HL-60/S4 treated with phorbol 12-myristate 13-acetate at 8.2 ng/mL for 4 days and 3 days (cell line): ENCODE data around the gene RBMS1.

Source experiments
- in situ Hi-C: fragments of 300-500 bp; cut with MboI; formaldehyde crosslinking; loops from 2 replicates; pipeline ENCODE4 v1.15.0; 2022; ENCODE audit warnings: low sequenced_read_pairs

RBMS1 gene

DNA sequence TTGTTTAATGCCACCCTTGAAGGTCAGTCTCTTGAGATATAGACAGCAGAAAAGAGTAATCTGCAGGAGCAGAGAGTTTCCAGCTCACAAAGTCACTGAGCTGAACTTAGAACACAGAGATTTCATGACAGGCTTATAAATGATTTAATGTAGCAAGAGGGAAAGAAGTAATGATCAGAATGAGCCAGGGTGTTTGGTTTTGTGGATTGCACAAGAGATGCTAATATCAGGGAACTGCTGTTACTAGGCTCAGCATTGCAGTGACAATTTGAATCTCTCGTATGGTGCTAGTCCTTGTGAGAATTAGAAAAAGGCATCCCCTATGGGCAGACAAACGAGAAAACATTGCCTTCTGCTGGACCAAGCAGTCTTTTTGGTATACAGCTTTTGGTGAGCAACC is 231.9 kb downstream of the RBMS1 start:
- in situ Hi-C loops, result no loop called here

DNA sequence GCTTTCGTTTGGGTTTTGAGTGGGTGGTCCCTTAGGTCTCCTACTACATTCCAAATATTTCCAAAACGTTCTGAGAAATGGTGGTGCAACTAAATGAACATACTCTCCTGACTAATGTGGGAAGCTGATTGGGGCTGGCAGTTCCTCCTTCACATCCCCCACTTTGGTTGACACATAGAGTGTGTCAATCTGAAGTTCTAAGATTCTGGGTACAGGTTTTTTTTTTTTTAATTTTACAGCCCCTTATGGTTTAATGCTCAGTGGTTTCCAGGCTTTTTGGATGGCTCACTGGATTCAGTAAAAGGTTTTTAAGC is 235.2 kb downstream of the RBMS1 start:
- in situ Hi-C loops, result no loop called here

DNA sequence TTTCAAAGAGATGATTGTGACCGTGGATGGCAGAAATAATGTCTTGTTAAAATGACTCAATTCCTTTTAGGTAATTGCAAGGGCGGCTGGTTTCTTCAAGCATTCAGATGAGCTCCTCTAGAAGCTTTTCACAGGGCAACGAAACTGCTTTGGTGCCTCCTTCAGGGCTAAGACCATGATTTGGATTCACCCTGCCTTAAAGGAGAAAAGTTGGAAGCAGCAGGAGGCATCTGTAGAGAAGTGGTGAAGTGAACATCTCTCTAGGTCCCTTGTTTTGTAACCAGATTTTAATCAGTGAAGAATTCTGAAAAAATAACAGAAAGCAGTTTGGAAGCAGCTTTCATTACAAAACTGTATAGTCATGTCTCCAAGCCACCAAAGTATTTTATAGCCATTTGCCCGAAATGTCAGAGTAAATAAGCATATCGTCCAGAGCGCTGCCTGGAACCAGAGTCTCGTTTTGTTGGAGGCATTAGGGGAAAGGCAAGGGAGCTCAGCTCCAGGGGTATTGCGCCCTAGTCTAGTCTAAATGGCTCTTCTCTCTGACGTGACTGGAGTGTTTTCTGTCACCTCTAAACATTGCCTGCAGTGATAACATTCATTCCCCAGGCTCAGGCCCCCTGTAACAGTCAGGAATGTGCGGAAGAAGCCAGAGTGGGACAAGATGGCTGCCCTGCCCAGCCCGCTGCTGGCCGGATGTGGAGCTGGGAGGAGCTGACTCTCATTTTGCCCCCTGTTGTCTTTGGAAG is 235.7 kb downstream of the RBMS1 start:
- in situ Hi-C loops, result no loop called here

DNA sequence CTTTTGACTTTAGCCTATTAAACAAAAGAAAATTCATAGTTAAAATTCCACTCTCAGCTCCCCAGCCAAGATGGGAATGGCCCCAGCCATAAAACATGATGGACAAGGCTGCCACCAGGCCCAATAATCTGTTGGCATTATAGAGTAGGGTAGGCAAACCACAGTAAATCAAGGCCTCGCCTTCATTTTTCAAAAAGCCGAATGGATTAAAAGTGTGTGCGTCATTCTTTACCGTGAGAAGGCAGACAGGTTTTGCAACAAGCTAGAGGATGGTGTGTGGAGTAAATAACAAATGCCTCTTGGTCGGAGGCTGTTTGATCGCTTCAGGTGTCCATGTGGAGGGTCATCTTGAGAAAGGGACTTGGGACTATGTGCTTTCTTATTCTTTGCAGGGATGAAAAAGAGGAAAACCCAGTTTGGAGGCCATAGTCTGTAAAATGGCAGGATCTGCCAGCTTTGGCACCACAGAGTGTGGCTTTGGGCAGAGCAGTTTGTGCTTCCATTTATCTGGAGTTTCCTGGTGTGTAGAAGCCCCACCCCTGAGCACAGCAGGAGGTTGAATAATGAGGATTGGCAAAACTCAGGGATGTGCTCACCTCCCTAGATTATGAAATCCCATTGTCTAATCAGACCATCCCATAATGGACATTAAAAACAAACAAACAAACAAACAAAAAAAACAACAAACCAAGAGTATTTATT is 236.4 kb downstream of the RBMS1 start:
- in situ Hi-C loops, result no loop called here

DNA sequence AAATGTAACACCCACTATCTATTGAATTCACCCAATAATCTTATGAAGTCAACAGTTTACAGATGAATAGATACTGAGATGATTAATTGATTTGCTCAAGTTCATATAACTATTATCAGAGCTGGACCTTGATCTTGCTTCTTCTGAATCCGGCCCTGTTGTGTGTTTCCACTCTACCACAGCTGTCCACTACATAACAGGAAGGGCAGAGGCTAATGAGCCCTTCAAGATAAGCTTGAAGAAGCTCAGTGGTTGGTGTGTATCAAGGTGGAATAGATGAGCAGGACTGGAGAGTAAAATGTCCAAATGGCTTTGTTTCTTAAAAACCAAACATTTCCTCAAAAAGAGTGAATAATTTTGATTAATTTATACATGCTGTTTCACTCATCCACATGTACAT is 237.1 kb downstream of the RBMS1 start:
- in situ Hi-C loops, result no loop called here

DNA sequence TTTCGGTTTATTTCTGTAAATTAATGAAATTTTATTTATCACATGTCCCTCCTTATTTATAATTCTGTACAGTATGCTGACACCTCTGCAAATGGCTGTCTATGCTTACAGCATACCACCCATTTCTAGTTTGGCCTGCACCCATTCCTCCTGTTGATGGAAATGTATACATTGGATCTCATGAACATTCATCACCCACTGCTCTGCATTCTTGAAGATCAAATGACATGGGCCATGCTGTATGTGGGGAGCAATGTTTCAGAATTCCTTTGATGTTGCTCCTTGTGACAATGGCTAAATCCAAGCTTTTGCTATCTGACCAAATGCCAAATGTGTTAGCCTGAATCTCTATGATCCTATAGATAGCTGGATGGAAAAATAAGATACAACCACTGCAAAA is 238.2 kb downstream of the RBMS1 start:
- in situ Hi-C loops, result no loop called here

DNA sequence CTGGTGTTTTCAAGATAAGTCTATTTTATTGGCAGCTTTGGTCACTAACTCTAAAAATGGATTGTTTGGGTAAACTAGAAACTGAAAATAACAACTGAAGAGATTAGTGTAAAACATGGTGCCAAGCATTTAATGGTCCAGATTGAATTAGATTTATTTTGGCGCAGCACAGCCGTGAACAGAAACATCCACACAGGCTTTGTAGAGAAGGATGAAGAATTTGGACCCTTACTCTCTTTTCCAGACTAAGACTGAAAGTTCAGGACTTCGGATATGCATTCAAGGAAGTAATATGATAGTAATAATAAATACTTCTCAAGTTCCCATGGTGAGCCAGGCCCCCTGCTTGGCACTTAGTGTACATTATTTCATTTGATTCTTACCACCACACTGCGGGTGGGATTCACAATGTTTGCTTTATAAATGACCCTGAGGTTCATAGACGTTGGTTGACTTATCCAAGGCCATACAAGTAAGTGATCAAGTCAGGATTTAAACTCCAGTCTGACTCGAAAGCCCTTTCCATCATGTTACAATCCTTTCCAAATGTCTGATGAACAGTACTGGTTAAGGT is 239.3 kb downstream of the RBMS1 start:
- in situ Hi-C loops, result no loop called here

DNA sequence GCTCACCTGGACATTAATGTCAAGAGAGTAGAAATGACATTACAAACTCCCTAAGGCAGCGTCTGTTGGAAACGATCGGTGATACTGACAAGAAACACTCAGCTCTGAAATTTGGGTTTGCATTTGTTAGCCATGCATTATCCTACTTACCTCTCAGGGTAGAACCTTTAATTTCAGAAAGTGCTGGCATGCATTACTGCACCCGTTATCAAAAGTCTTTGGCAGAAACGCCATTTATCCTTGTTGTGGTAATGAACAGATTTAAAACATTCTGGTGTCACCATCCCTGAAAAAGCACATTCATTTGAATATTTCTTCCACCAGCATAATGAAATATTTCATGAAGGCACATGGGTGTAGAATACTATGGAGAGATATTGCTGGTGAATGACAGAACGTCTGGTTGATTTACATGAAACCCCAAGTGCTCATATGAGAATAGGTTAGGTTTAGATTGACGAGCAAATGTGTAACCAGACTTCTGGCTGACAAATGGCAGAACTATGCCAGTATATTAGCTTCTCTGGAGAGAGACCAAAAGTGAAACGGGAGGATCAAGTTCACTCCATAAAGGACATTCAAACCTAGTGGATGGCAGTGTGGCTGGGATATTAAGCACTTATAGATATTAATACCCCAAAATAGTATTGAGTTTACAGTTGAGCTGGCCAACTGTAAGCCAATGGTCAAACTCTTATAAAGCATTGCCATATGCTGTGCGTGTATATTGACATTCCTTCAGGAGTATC is 240.0 kb downstream of the RBMS1 start:
- in situ Hi-C loops, result no loop called here

DNA sequence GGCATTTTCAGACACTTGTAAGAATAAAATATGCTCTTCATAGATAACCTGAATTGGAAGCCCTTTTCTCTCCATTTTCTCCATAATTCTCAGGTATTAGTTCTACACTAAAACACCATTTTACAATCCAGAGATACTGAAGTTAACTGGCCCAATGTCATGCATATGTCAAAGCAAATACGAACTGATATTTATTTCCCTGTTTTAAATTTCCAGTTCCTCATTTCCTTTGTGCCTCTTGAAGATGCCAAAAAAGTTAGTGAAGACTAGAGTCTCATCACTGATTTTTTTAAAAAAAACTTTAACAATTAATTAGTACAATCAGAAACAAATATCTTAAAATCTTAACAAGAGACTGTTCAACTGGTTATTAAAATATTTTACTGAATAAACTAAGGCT is 240.7 kb downstream of the RBMS1 start:
- in situ Hi-C loops, result no loop called here

DNA sequence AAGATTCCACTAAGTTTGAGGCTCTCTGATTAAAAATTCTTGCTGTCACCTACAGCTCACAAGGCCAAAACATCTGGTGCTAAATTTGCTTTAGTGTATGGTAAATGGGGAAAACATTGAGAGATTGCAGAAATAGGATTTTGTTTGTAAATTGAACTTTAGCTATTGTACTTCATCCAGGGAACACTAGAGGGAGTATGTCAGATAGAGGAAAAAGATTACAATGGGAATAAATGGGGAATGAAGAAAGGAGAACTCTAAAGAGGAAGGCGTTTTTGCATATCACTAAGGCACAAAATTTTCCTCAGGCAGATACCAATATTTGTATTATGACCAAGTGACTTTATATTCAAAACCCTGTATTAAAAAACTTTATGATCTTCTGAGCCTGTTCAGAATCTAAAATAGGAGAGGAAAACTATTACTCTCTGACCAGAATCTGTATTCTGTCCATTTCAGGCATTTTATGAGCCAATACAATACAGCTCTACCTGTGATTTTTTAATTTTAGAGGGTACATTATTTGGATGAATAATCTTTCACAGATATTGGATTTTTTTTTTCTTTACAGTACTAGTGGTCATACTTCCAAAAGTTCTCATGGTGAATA is 241.2 kb downstream of the RBMS1 start:
- in situ Hi-C loops, result no loop called here

DNA sequence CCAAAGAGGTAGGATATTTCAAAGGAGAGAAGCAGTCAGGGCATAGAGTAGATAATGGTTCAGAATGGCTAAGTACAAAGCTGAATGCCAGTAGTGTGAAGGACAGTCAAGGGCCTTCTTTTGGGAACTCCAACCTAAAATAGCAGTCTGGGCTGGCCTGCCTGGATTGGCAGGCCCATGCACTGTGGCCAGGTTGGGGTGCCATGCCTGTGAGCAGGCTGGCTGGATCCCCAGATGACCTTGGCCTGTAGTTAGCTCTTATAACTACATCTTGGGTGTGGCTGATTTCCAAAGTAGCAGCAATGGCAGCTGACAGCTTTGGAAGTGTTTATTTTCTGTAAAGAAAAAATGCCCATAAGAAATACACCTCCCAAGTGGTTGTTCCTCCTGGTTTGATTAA is 242.0 kb downstream of the RBMS1 start:
- in situ Hi-C loops, result no loop called here

DNA sequence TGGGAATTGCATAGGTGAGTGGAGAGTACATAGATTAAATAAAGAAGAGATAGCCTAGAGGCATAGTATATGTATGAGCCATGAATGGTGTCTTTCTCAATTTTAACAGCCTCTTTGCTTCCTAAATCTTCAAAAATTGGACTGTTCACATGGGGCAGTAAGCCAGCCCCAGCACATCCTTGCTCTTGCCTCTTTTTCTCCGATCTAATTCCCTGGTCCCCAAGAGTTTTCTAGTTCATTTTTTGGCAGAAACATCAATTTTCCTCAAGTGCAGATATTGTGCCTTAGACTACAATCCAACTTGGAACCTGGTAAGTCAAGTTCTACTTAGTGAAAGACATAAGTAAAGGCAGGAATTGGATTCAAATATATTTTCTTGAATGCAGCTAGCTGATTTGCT is 243.7 kb downstream of the RBMS1 start:
- in situ Hi-C loops, result no loop called here

DNA sequence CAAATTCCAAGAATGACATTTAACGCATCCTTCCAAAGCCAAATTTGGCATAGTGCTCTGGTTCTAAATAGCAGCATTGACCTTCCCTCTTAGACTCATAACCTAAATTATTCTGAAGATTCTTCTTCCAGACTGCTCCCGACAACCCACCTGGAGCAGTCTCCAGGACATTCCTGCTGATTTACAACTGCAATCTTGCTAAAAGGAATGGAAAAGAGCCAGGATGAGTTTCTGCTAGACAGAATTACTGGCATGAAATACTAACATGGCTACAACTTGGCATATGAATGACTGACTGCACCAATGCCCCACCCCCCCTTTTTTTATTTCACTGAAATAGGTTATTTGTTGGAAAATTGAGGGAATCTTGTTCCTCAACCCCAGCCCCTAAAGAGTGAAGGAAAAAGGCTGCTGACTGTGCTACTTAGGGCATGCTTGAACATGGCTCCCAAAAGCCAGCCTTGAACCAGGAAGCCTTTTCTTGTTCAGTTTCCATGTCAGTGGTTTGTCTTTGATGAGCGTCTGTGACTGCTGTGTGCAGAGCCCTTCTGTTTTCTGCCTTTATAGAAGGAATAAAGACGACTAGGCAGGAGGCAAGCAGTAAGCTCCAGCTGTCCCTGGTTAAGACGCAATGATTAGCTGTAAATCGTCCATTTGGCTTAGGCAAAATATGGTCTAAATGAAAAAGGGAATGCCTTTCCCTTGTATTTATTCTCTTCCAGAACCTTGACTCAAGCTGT is 246.1 kb downstream of the RBMS1 start:
- in situ Hi-C loops, result no loop called here

DNA sequence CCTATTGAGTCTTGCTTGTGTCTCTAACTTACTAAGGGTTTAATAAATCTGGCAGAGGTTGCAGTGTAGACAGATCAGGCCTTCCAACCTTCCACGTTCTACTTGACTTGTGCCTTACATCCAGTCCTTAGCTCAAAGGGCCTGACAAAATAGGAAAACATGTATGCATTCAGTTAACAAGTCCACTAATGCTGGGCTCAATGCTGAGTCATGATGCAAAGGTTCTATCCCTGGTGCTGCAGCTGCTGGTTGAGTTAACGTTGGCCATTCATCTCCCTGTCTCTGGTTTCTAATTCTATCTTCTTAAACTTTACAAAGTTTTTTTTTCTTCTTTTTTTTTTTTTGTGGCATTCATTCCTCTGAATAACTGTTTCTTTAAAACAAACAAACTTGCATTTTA is 247.3 kb downstream of the RBMS1 start:
- in situ Hi-C loops, result no loop called here

DNA sequence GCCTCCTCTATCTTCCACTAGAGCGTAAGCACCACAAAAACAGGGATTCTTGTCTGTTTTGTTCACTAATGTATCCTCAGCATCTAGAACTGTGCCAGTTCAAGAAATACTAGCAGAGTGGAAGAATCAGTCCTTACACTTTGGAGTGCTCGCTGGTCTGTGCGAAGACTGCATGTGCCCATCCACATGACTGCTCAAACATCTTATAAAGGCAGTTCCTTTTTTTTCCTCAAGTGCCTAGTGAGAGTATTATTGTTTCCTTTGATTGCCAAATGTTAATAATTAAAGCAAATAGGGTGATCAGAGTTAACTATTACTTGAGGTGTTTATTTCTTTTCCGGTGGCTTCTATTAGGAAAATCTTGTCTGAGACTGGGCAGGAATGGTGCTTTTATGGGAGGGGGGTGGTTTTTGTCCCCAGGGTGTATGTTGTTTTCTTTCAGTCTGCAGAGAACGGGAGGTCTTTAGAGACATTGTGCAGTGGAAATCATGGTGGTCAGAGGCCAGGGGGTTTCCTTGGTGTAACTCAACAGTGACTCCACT is 247.9 kb downstream of the RBMS1 start:
- in situ Hi-C loops, result no loop called here

DNA sequence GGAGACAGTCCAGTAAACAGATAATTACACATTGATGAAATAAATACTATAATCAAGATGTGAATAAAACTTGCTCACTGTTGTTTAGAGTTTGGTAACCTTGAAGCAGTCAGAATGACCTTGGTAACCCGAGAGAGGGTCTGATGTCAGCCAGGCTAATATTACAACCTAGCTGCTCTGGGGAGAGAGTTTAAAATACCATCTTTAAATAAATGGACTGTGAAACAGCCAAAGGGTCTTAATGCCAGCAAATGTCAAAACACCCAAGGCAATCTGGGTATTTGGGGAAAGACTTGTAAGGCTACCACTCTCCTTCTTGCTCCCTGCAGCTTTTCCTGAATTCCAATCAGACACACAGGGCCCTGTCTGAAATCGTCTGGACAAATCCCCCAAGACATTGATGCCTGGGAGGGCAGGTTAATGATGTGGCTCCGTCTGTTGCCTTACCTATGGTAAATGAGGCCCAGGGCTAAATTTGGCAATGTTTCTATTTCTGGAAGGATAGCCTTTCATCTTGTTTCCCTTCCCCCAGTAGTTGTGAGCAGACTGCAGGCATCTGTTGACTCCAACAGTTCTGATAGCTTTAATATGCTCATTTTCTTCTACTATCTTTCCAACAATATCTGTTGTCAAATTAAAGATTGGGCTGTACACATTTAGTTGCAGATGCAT is 250.6 kb downstream of the RBMS1 start:
- in situ Hi-C loops, result no loop called here

DNA sequence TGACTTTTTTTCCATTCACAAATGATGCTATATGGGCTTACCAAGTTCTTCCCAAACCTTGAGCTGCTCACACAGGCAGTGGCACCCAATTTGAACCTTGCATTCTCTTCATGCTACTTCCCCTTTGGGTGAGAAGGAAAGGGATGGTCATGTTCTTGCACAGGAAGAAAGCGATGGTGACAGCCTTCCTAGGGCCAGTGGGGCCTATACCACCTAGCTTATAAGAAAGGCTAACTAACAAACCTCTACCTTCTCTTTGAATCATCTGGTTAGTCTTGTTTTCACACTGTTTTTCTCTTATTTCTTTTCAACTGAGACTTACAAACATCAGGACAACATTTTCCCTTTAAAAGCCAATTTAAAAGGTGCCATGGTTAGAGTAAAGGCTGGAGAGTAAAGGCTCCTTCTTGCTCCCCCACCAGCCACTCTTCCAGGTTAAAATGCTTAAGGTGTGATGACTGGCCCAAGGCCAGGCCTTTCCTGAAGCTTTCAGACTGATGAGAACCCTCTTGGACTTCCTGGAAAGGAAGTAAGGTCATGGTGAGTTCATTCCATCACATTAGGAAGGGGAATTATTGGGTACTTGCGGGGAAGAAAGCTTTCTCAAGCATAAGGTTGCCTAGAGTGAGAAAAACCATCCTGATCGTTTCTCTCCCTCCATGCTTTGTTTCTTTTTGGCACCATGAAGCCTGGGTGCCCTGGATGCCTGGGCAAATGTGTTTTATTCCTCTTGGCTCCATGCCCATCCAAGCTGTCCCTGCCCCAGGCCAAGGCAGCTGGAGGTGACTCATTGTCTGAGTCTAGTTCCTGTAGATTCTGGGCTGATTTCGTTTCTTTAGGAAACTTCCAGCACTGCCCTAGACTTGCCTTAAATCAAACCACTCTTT is 252.1 kb downstream of the RBMS1 start:
- in situ Hi-C loops, result no loop called here

DNA sequence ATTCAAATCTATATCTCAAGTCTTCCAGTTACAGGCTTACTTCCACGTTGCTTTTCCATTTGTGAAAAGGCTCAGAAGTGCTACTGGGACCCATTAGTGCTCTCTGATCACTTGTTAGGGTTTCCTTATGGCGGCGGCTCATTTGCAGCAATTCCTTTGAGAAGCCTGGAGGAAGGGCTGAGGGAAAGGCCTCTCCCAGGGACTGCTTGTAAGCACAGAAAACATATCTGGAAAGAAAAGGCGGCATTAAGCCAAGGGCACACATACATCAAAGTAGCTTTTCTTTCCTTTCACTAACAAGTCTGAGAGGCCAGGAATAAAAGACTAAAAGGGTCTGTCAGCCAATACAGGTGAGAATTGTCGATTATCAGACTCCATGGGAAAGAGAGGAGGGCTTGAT is 254.2 kb downstream of the RBMS1 start:
- in situ Hi-C loops, result no loop called here

DNA sequence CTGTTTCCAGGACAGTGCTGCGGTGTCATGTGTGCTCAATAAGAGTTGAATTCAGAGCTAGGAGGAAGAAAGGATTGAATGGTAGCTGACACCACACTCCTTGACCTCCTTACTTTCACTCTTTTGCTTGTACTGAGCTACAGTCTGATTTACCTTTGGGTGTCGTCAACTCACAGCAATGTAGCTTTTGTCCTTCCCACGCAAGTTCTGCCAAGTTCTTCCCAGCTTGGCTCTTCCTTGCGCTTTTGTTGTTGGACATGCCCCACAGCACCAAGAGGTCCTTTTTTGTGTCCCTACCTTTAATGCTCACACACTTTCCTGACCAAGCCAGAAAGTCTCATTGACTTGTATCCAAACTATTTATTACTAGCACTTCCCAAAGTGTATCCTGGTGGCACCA is 255.2 kb downstream of the RBMS1 start:
- in situ Hi-C loops, result no loop called here
